DOHH2 (cell line): ENCODE data around the gene CLCN2.

Source experiments
- CTCF ChIP-seq: fragments of 200-600 bp; sonication (generic); IDR thresholded peaks from one replicate; pipeline ENCODE4 v1.5.1; 2014; ENCODE audit warnings: antibody characterized with exemption, mild to moderate bottlenecking, low read depth, low read length; ENCODE audit not compliant: poor library complexity, severe bottlenecking
- EZH2phosphoT487 ChIP-seq: fragments of 200-600 bp; sonication (generic); IDR thresholded peaks from 2 replicates; pipeline ENCODE4 v1.6.1; 2017; ENCODE audit warnings: borderline replicate concordance, mild to moderate bottlenecking, antibody characterized with exemption, low read length, moderate library complexity, mixed read lengths

GRCh38 chr3:184314700-184315542, 46.5 kb downstream of the CLCN2 start:
- TF ChIP-seq CTCF (no peak), EZH2phosphoT487 (no peak)
